ENCODE results near the gene ZNF469.
A peak's percentile ranks its signal among the peaks of the same experiment; 100 is the strongest.

Gene ZNF469, protein sequence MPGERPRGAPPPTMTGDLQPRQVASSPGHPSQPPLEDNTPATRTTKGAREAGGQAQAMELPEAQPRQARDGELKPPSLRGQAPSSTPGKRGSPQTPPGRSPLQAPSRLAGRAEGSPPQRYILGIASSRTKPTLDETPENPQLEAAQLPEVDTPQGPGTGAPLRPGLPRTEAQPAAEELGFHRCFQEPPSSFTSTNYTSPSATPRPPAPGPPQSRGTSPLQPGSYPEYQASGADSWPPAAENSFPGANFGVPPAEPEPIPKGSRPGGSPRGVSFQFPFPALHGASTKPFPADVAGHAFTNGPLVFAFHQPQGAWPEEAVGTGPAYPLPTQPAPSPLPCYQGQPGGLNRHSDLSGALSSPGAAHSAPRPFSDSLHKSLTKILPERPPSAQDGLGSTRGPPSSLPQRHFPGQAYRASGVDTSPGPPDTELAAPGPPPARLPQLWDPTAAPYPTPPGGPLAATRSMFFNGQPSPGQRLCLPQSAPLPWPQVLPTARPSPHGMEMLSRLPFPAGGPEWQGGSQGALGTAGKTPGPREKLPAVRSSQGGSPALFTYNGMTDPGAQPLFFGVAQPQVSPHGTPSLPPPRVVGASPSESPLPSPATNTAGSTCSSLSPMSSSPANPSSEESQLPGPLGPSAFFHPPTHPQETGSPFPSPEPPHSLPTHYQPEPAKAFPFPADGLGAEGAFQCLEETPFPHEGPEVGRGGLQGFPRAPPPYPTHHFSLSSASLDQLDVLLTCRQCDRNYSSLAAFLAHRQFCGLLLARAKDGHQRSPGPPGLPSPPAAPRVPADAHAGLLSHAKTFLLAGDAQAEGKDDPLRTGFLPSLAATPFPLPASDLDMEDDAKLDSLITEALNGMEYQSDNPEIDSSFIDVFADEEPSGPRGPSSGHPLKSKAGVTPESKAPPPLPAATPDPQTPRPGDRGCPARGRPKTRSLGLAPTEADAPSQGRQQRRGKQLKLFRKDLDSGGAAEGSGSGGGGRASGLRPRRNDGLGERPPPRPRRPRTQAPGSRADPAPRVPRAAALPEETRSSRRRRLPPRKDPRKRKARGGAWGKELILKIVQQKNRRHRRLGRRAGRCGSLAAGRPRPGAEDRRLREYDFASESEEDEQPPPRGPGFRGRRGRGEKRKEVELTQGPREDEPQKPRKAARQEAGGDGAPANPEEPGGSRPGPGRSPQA (N-terminal part only)

GRCh38 chr16:88382491-88383400 lies at the start of gene ZNF469:
Gene ZNF469, plus strand, starts transcription at chr16:88382959. Its CDS starts 44,512 bp downstream, at chr16:88427471.
- no peak for TF ChIP-seq CTCF (IDR thresholded peaks at IDR 0.05; ENCODE audit: insufficient read depth, low read length, missing control alignments)
- DNase-seq (ENCODE audit: low read depth, low spot score): no peak
- peak within 1 kb of the TSS; percentile 72 for H3K4me3 ChIP-seq (ENCODE audit: low read depth, low read length)
- ChIA-PET POLR2A (interaction anchor here (0.9 to 1.4 kb wide), 4 partner anchors 17 to 149 kb away, joined by 3 to 5 read pairs (median 3); no protein-coding TSS in a partner anchor), CTCF (interaction anchor here (0.6 to 2.3 kb wide), 6 partner anchors 10 to 423 kb away, joined by 3 to 11 read pairs (median 3); no protein-coding TSS in a partner anchor)

GRCh38 chr16:88333848-88334777 lies 48.6 kb upstream of the ZNF469 start:
- POLR2A ChIA-PET: no interaction called here
- no peak overlapping the region; the same call in 1 of the 2 replicates for H3K4me3 ChIP-seq (ENCODE audit: low read depth, low read length)
- TF ChIP-seq CTCF (IDR thresholded peaks at IDR 0.05; ENCODE audit: insufficient read depth, low read length, missing control alignments): no peak
- no peak for DNase-seq (ENCODE audit: low read depth, low spot score)
- CTCF ChIA-PET: no interaction called here

DNA sequence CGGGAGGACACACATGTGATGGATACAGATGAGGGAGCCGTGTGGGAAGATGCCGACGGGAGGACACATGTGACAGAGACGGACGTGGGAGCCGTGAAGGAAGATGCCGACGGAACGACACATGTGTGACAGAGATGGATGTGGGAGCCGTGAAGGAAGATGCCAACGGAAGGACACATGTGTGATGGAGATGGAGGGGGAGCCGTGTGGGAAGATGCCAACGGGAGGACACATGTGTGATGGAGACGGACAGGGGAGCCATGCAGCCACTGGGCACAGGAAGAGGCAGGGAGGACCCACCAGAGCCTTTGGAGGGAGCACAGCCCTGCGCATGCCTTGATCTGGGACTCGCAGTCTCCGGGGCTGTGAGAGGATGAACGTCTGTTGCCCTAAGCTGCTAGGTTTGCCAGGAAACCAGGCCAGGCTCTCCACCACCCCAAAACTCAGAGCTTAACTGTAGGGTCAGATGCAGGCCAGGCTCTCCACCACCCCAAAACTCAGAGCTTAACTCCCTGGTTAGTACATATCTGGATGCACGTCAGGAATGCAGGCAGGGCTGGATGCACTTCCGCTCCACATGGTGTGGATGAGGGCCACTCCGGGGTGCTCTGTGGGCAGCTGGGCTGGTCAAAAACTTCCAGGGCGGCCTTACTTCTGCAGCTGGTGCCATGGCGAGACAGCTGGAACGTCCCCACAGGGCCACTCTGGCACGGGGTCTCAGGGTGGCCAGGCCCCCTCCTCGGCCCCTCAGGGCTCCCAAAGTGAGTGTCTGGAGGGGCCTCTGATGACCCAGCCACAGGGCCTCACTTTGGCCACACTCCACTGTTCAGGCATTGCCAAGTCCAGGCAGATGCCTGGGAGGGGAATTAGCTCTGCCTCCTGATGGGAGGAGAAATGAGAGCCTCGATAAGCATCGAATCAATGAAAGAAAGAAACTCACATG lies 47.7 kb upstream of the ZNF469 start:
- TF ChIP-seq CTCF (IDR thresholded peaks at IDR 0.05; ENCODE audit: insufficient read depth, low read length, missing control alignments): no peak
- no peak overlapping the region for H3K4me3 ChIP-seq (ENCODE audit: low read depth, low read length)
- CTCF ChIA-PET: no interaction called here
- POLR2A ChIA-PET: no interaction called here
- DNase-seq (ENCODE audit: low read depth, low spot score): no peak

GRCh38 chr16:88337021-88337420 lies 45.7 kb upstream of the ZNF469 start:
- DNase-seq (ENCODE audit: low read depth, low spot score): no peak
- no peak for TF ChIP-seq CTCF (IDR thresholded peaks at IDR 0.05; ENCODE audit: insufficient read depth, low read length, missing control alignments)
- no peak overlapping the region for H3K4me3 ChIP-seq (ENCODE audit: low read depth, low read length)
- CTCF ChIA-PET: no interaction called here
- POLR2A ChIA-PET: no interaction called here
